Left kidney (tissue), 8 donors: Measurements from ENCODE around the gene ATXN7L3B. TPM values are rescaled to one million over a fixed set of nuclear protein-coding genes. Genes with fewer than 3 reads are reported as not detected.
"Not testable (repeated sequence)": the region's sequence is repeated elsewhere in the genome, so short reads cannot be mapped to it uniquely, and the experiment has no call there.

Source experiments
- DNase-seq: peaks from one replicate; pipeline ENCODE4 v3.0.0-alpha.2; 2013
- long read RNA-seq, 8 donors: transcript quantifications; one replicate each; lab custom pipeline, GENCODE V29; 2026
- polyA plus RNA-seq: library from polyadenylated mRNA; unstranded; fragments of 120-200 nt; gene quantifications from one replicate; pipeline ENCODE4 v1.2.1, GENCODE V29; 2013; ENCODE audit not compliant: insufficient read length

The ATXN7L3B gene
- 89.5 TPM for polyA plus RNA-seq
- long read RNA-seq, donor 1, full-length matches to known transcripts: 277 of 277 reads
- long read RNA-seq, donor 1, partial matches to known transcripts: 0 of 277 reads
- long read RNA-seq, donor 1, other reads (novel, unspliced or antisense): 0 of 277 reads
- long read RNA-seq, donor 2, full-length matches to known transcripts: 189 of 189 reads
- long read RNA-seq, donor 2, partial matches to known transcripts: 0 of 189 reads
- long read RNA-seq, donor 2, other reads (novel, unspliced or antisense): 0 of 189 reads
- long read RNA-seq, donor 3, full-length matches to known transcripts: 175 of 175 reads
- long read RNA-seq, donor 3, partial matches to known transcripts: 0 of 175 reads
- long read RNA-seq, donor 3, other reads (novel, unspliced or antisense): 0 of 175 reads
- long read RNA-seq, donor 4, full-length matches to known transcripts: 36 of 36 reads
- long read RNA-seq, donor 4, partial matches to known transcripts: 0 of 36 reads
- long read RNA-seq, donor 4, other reads (novel, unspliced or antisense): 0 of 36 reads
- long read RNA-seq, donor 5, full-length matches to known transcripts: 200 of 200 reads
- long read RNA-seq, donor 5, partial matches to known transcripts: 0 of 200 reads
- long read RNA-seq, donor 5, other reads (novel, unspliced or antisense): 0 of 200 reads
- long read RNA-seq, donor 6, full-length matches to known transcripts: 200 of 200 reads
- long read RNA-seq, donor 6, partial matches to known transcripts: 0 of 200 reads
- long read RNA-seq, donor 6, other reads (novel, unspliced or antisense): 0 of 200 reads
- long read RNA-seq, donor 7, full-length matches to known transcripts: 262 of 262 reads
- long read RNA-seq, donor 7, partial matches to known transcripts: 0 of 262 reads
- long read RNA-seq, donor 7, other reads (novel, unspliced or antisense): 0 of 262 reads
- long read RNA-seq, donor 8, full-length matches to known transcripts: 88 of 88 reads
- long read RNA-seq, donor 8, partial matches to known transcripts: 0 of 88 reads
- long read RNA-seq, donor 8, other reads (novel, unspliced or antisense): 0 of 88 reads

DNA sequence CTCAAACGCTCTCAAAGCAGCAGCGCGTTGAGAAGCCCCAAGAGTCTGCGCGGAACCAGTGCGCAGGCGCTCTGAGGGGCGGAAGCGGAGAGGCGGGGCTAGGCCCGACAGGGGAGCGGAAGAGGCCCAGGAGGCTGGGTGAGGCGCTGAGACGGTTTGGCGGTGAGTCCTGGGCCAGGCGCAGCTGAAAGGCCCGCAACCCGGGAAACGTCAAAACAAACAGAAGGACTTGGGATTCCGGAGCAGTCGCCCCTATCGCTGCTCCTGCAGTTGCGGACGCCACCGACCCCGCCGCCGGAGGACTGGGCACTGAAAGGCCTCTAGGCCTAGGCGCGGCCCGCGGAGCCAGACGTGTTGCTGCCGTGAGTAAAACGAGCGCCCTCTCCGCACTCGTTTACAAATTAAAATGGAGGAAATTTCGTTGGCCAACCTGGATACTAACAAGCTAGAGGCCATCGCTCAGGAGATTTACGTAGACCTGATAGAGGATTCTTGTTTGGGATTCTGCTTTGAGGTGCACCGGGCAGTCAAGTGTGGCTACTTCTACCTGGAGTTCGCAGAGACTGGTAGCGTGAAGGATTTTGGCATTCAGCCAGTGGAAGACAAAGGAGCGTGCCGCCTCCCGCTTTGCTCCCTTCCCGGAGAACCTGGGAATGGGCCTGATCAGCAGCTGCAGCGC, at the start of gene ATXN7L3B:
Gene ATXN7L3B, plus strand, starts transcription at position 129 of the 679 bp plus-strand sequence. Its CDS starts 278 bp downstream, at position 407.
- peak; percentile 94 for DNase-seq

GRCh38 chr12:74488134-74488533, 49.5 kb upstream of the ATXN7L3B start:
- no peak for DNase-seq

DNA sequence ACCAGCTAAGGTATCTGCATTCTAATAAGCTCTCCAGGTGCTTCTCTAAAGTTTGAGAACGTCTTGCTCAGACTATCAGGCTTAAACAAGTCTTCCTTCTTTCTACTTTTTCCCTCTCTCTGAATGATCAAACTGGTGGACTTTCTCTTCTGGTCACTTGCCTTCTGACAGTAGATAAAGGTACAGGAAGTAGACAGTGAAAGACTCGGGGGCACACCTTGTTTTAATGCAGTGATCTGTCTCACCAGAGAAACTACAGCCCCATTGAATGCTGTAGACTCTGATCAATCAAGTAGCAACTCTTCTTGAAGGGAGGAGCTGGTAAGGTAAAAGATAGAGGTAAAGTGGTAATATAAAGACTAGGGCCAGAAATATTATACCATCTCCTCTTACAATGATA, 48.1 kb upstream of the ATXN7L3B start:
- no peak for DNase-seq

DNA sequence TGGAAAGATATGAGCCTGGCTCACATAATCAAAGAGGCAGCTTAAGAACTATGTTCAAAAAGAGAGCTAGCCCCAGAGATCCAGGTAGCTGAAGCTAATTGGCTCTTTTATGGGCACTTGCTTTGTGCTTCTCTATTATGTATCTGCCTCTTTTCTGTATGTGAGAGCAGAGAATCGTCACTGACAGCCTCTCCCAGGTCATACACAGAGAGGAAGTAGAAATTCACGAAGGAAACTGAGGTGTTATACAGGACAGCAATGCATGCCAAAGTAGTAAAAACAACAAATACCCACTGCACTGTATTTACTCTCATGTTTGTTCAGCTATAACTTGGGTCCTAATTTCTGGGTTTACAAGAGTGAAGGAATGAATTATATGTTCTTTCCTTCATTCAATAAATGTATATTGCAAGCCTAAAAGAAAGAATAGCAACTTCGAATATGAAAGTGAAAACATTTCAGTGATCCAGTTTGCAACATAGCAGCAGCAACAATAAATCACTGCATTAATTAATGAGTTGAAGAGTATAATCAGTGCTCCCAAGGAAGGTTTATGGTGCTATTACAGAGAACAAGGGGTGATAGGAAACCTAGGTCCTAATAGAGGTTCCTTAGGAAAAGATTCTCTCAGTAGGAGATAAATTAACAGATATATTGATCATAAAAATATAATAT, 47.1 kb upstream of the ATXN7L3B start:
- no peak for DNase-seq

DNA sequence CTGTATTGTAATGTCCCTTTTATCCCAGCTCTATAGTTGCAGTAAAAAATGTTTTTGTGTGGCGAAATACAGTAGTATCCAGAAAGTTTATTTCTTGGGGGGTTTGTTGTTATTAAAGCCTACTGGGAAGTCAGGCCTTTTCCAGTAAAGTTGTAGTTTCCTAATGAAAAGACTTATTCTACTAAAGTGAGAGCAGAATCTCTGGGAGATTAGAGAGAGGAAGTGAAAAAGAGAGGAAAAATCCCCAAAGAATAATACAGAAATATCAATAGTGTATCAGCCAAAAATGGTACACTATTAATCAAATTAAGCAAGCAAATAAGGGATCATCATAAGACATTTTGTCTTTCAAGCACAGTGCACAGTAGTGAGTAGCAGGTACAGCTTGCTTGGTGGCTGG, 46.3 kb upstream of the ATXN7L3B start:
- no peak for DNase-seq

- no peak for DNase-seq
These were observed 38.4 kb upstream of the ATXN7L3B start for GRCh38 chr12:74499192-74499591.

- not testable (repeated sequence) for DNase-seq
These were observed 28.6 kb upstream of the ATXN7L3B start for GRCh38 chr12:74508873-74509657.

DNA sequence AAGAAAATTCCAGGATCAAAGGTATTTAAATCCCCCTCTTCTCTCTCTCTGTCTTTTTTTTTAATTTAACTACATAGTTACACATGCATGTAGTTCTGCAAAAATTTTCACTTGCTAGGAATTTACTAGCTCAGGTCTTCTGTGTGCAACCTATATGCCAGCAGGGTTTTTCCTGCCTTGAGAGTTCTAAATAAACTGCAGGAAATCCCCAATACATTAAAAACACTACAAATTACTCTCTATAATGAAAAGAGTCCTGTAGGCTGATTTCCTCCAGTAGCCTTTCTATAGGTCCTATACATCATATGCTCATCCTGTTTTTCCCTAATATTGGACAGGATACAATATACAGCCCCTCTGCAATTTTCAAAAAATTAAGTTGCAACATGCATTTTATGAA, 27.7 kb upstream of the ATXN7L3B start:
- DNase-seq: no peak

GRCh38 chr12:74514098-74514872, 23.4 kb upstream of the ATXN7L3B start:
- DNase-seq: no peak

DNA sequence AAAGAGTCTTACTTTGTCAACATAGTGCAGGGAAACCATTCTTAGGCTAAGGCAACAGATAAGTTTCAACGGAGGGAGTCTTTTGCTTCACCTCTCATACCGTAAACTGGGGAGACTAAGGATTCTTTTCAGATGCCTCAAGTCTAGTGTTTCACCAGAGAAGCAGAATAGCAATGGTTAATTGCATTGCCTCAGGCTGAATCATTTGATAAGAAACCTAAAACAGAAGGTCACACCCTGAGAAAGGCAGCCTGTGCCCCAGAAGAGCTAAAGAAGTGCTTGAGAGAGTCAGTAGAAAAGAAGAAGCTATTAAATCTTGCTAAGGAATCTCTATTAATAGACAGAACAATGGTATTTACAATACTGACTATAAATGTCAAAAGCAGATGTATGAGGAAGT, 21.8 kb upstream of the ATXN7L3B start:
- no peak for DNase-seq

DNA sequence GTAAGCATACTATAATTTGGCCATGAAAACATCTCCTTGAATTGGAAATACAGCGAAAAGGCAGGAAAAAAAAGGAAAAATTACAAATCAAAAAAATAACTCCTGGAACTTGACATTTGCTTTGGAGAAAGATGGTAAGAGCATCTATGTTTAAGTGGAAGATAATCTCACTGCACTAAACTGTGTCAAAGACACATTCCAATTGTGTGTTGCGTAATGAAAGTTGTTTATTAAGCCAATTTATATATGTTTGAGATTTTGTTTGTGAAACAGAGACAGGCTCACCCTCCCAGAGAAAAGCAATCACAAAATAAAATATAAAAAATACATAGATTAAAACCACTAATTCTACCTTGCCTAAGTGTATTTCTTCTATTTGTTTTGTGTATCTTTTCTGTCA, 11.1 kb upstream of the ATXN7L3B start:
- DNase-seq: no peak

GRCh38 chr12:74527491-74527890, 10.1 kb upstream of the ATXN7L3B start:
- DNase-seq: no peak

DNA sequence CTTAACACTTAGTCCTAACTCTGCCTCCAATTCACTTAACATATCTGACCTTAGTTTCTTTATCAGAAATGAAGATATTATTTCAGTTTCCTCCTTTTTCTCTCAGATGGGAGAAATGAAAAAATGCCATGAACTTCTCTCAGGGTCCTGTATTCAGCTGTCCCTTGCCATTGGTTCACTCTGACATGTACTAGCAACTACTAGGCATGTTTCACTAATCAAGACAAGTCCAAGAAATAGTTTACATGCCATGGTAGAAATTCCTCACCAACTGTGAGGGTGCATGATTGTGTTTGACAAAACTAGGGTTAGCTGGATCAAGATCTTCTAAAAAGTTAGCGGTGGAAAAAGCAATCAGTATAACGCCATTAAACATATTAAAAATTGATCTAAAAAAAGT, 7.0 kb upstream of the ATXN7L3B start:
- no peak for DNase-seq

GRCh38 chr12:74535536-74535935, 2.1 kb upstream of the ATXN7L3B start:
- DNase-seq: no peak

GRCh38 chr12:74537126-74537706, 419 bp upstream of the ATXN7L3B start:
- DNase-seq: peak; percentile 61

- DNase-seq: peak; percentile 20
These were observed 1.0 kb downstream of the ATXN7L3B start for GRCh38 chr12:74538491-74539258.

DNA sequence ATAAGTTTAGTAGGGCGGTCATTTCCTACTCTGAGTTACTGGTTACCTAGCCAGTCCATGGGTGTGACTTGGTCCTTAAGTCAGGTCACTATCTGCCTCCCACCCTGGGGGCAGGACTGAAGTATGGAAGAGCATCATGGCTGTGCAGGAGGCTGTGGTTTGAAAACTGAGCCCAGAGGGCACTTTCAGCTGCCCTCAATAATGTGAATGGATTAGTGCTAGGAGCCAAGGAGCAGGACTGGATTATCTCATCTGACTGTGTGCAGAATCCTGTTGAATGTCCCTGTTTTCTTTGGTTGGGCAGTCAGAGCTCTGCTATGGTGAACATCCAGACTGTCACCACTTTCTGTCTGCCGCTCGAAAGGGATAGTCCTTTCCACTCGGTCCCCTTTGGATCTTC, 1.6 kb downstream of the ATXN7L3B start:
- no peak for DNase-seq

DNA sequence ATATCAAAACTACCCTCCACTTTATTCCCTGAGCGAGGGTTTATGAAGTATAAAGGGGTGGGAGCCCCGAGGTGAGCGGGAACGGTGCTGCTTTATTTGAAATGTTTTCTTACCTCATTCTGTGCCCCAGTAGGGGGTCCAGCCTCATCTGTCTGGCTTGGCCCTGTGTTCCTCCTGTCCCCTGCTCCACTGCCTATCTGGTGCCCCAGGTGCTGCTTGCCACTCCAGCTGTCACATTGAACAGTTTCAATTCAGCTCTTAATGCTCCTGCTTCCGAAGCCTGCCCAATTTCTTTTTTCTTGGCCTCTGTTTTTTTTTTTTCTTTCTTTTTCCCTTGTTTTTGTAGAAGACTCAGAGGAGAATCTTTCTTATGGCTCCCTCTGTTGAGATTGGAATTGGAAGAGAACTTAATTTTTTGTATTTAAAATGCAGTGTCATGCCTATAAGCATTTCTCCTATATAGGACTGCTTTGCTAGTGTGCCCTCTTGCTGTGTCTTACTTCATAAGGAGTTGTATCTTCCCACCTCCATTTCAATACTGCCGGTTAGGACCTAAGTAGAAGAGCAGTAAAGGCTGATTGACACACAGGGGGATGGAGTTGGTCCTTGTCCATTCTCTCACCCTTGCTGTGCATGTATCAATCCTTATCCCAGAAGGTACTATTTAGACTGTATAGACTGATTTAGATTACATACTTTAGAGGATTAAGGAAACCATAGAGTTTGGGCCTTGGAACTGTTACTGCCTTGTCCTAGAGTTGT, 2.3 kb downstream of the ATXN7L3B start:
- no peak for DNase-seq
